H9 (cell line): ENCODE results near the gene IGSF5. TPM values are rescaled to one million over a fixed set of nuclear protein-coding genes. Genes with fewer than 3 reads are reported as not detected.

ENCODE experiments used
- DNase-seq: peaks from one replicate; pipeline ENCODE4 v3.0.0-alpha.2; 2017
- H2AFZ ChIP-seq: one replicate; pipeline ENCODE4 v1.6.1; 2013; ENCODE audit warnings: mild to moderate bottlenecking, low read length, control low read depth, moderate library complexity
- H2AK5ac ChIP-seq: 2 replicates; pipeline ENCODE4 v1.6.1; 2013; ENCODE audit warnings: low read length, control low read depth, mixed read lengths; ENCODE audit not compliant: insufficient read length
- H2BK120ac ChIP-seq: one replicate; pipeline ENCODE4 v1.6.1; 2013; ENCODE audit warnings: low read depth, mild to moderate bottlenecking, low read length, control low read depth, inconsistent platforms; ENCODE audit not compliant: poor library complexity, severe bottlenecking
- H2BK12ac ChIP-seq: 2 replicates; pipeline ENCODE4 v1.6.1; 2013; ENCODE audit warnings: low read length, control low read depth, mixed read lengths, low read depth; ENCODE audit not compliant: insufficient read length
- H2BK15ac ChIP-seq: 2 replicates; pipeline ENCODE4 v1.6.1; 2013; ENCODE audit warnings: low read depth, low read length, control low read depth
- H2BK20ac ChIP-seq: one replicate; pipeline ENCODE4 v1.6.1; 2013; ENCODE audit warnings: low read depth, mild to moderate bottlenecking, low read length, control low read depth, inconsistent platforms; ENCODE audit not compliant: poor library complexity, severe bottlenecking
- H2BK5ac ChIP-seq: 2 replicates; pipeline ENCODE4 v1.6.1; 2013; ENCODE audit warnings: low read length, control low read depth, mixed read lengths; ENCODE audit not compliant: insufficient read length
- H3K14ac ChIP-seq: 2 replicates; pipeline ENCODE4 v1.6.1; 2013; ENCODE audit warnings: low read length, control low read depth; ENCODE audit not compliant: insufficient read depth
- H3K18ac ChIP-seq: 2 replicates; pipeline ENCODE4 v1.6.1; 2013; ENCODE audit warnings: low read depth, mild to moderate bottlenecking, mixed read lengths, low read length, control low read depth; ENCODE audit not compliant: insufficient read length
- H3K23ac ChIP-seq: 2 replicates; pipeline ENCODE4 v1.6.1; 2013; ENCODE audit warnings: low read length, control low read depth, mixed read lengths, low read depth; ENCODE audit not compliant: insufficient read length
- H3K23me2 ChIP-seq: 2 replicates; pipeline ENCODE4 v1.6.1; 2013; ENCODE audit warnings: low read depth, mild to moderate bottlenecking, mixed read lengths, low read length, control low read depth; ENCODE audit not compliant: insufficient read length, poor library complexity, severe bottlenecking
- H3K27ac ChIP-seq: 2 replicates; pipeline ENCODE4 v1.5.1; 2013; ENCODE audit warnings: low read length, control low read depth, mixed read lengths, low read depth; ENCODE audit not compliant: insufficient read length
- H3K27me3 ChIP-seq: 2 replicates; pipeline ENCODE4 v1.6.1; 2013; ENCODE audit warnings: low read length, control low read depth, inconsistent platforms; ENCODE audit not compliant: insufficient read depth
- H3K4ac ChIP-seq: 2 replicates; pipeline ENCODE4 v1.6.1; 2013; ENCODE audit warnings: low read depth, mild to moderate bottlenecking, control low read depth, inconsistent platforms, low read length, moderate library complexity
- H3K4me1 ChIP-seq: 2 replicates; pipeline ENCODE4 v1.6.1; 2013; ENCODE audit warnings: low read length, control low read depth, inconsistent platforms; ENCODE audit not compliant: insufficient read depth
- H3K4me2 ChIP-seq: 2 replicates; pipeline ENCODE4 v1.6.1; 2013; ENCODE audit warnings: low read length, control low read depth, mixed read lengths; ENCODE audit not compliant: insufficient read length, insufficient read depth
- H3K56ac ChIP-seq: 2 replicates; pipeline ENCODE4 v1.6.1; 2013; ENCODE audit warnings: low read depth, mild to moderate bottlenecking, mixed read lengths, low read length, control low read depth; ENCODE audit not compliant: insufficient read length
- H3K79me1 ChIP-seq: 2 replicates; pipeline ENCODE4 v1.6.1; 2013; ENCODE audit warnings: low read depth, mild to moderate bottlenecking, moderate library complexity, low read length, control low read depth, inconsistent platforms; ENCODE audit not compliant: insufficient read depth, poor library complexity, severe bottlenecking
- H3K79me2 ChIP-seq: 2 replicates; pipeline ENCODE4 v1.6.1; 2013; ENCODE audit warnings: low read length, control low read depth, inconsistent platforms; ENCODE audit not compliant: insufficient read depth
- H3K9ac ChIP-seq: 2 replicates; pipeline ENCODE4 v1.6.1; 2013; ENCODE audit warnings: low read length, control low read depth, mixed read lengths; ENCODE audit not compliant: insufficient read length; ENCODE audit errors: extremely low read depth
- H3K9me3 ChIP-seq: one replicate; pipeline ENCODE4 v1.6.1; 2013; ENCODE audit warnings: low read depth, low read length, inconsistent platforms; ENCODE audit not compliant: control insufficient read depth
- H3T11ph ChIP-seq: one replicate; pipeline ENCODE4 v1.6.1; 2013; ENCODE audit warnings: mild to moderate bottlenecking, low read length, control low read depth, inconsistent platforms
- H4K20me1 ChIP-seq: one replicate; pipeline ENCODE4 v1.6.1; 2013; ENCODE audit not compliant: control insufficient read depth, insufficient read length, insufficient read depth
- H4K5ac ChIP-seq: 2 replicates; pipeline ENCODE4 v1.6.1; 2013; ENCODE audit warnings: low read depth, mild to moderate bottlenecking, mixed read lengths, low read length, control low read depth; ENCODE audit not compliant: insufficient read length
- H4K8ac ChIP-seq: replicated peaks from 2 replicates; pipeline ENCODE4 v1.6.1; 2013; ENCODE audit warnings: low read length, control low read depth, mixed read lengths, low read depth; ENCODE audit not compliant: insufficient read length
- H4K91ac ChIP-seq: 2 replicates; pipeline ENCODE4 v1.6.1; 2013; ENCODE audit warnings: low read depth, mild to moderate bottlenecking, moderate library complexity, mixed read lengths, low read length, control low read depth; ENCODE audit not compliant: insufficient read length
- H3K27ac Mint-ChIP-seq, 3 experiments: 2 replicates in 2 of 3; 3 replicates in 1 of 3; pipeline ENCODE4 v1.8.0; 2020 to 2021; ENCODE audit warnings: mixed read lengths in 3 of 3, mild to moderate bottlenecking in 1 of 3, moderate library complexity in 1 of 3
- H3K27me3 Mint-ChIP-seq: 2 replicates; pipeline ENCODE4 v1.8.0; 2021; ENCODE audit warnings: low read depth, mild to moderate bottlenecking, moderate library complexity, mixed read lengths
- H3K36me3 Mint-ChIP-seq, 3 experiments: 2 replicates in 2 of 3; 3 replicates in 1 of 3; pipeline ENCODE4 v1.8.0; 2020 to 2021; ENCODE audit warnings: low read depth in 3 of 3, mixed read lengths in 3 of 3; ENCODE audit not compliant: insufficient read depth in 1 of 3
- H3K4me1 Mint-ChIP-seq, 2 experiments: 2 replicates each; pipeline ENCODE4 v1.8.0; 2020; ENCODE audit warnings: mixed read lengths in 2 of 2
- H3K4me3 Mint-ChIP-seq, 2 experiments: 2 replicates in 1 of 2; 3 replicates in 1 of 2; pipeline ENCODE4 v1.8.0; 2020 to 2021; ENCODE audit warnings: mild to moderate bottlenecking in 2 of 2, mixed read lengths in 2 of 2, moderate library complexity in 1 of 2
- H3K9me3 Mint-ChIP-seq, 2 experiments: 2 replicates in 1 of 2; 3 replicates in 1 of 2; pipeline ENCODE4 v1.8.0; 2020; ENCODE audit warnings: mild to moderate bottlenecking in 2 of 2, mixed read lengths in 2 of 2, moderate library complexity in 1 of 2
- WGBS: extraction: QIAGEN DNeasy Blood & Tissue Kit; methylation state at CpG from one replicate; pipeline ENCODE4 v1.1.7; 2013; ENCODE audit warnings: missing lambda C conversion rate, low lambda C conversion rate, mixed read lengths; ENCODE audit not compliant: insufficient read length; ENCODE audit errors: extremely low coverage; 5-methylcytosine and 5-hydroxymethylcytosine counted together
- total RNA-seq: library from RNA; stranded (reverse); gene quantifications from 2 replicates; pipeline ENCODE4 v1.2.1, GENCODE V29; 2021
- TF ChIP-seq, protein P1 (sequence below): fragments of 200-600 bp; sonication (generic); conservative IDR thresholded peaks from 3 replicates; pipeline ENCODE4 v1.8.0; 2021; ENCODE audit warnings: antibody characterized with exemption, mild to moderate bottlenecking

IGSF5 gene
- total RNA-seq, 1 experiment from 2014 or later = 2.1 TPM

GRCh38 chr21:39700318-39700717 is 44.7 kb upstream of the IGSF5 start:
- Histone ChIP-seq H2BK5ac (no peak overlapping the region), H4K5ac (no peak overlapping the region), H3K9ac (no peak overlapping the region), H3K27ac (no peak overlapping the region), H2BK12ac (no peak overlapping the region), H2AFZ (no peak overlapping the region), H3K79me2 (no peaks in the 10 kb centered on the region), H4K20me1 (no peaks in the 10 kb centered on the region), H2BK15ac (no peak overlapping the region), H3T11ph (no peak overlapping the region), H3K56ac (no peak overlapping the region), H3K9me3 (no peaks in the 10 kb centered on the region), H4K91ac (no peak overlapping the region), H2BK120ac (no peak overlapping the region), H3K4me2 (no peak overlapping the region), H3K4me1 (no peaks in the 10 kb centered on the region), H3K27me3 (no peaks in the 10 kb centered on the region), H4K8ac (no peak overlapping the region), H2BK20ac (no peak overlapping the region), H3K4ac (no peak overlapping the region), H3K79me1 (no peaks in the 10 kb centered on the region), H2AK5ac (no peak overlapping the region), H3K23ac (no peak overlapping the region), H3K14ac (no peak overlapping the region), H3K23me2 (no peaks in the 10 kb centered on the region), H3K18ac (no peak overlapping the region)
- DNase-seq = no peak
- TF ChIP-seq, protein P1, sequence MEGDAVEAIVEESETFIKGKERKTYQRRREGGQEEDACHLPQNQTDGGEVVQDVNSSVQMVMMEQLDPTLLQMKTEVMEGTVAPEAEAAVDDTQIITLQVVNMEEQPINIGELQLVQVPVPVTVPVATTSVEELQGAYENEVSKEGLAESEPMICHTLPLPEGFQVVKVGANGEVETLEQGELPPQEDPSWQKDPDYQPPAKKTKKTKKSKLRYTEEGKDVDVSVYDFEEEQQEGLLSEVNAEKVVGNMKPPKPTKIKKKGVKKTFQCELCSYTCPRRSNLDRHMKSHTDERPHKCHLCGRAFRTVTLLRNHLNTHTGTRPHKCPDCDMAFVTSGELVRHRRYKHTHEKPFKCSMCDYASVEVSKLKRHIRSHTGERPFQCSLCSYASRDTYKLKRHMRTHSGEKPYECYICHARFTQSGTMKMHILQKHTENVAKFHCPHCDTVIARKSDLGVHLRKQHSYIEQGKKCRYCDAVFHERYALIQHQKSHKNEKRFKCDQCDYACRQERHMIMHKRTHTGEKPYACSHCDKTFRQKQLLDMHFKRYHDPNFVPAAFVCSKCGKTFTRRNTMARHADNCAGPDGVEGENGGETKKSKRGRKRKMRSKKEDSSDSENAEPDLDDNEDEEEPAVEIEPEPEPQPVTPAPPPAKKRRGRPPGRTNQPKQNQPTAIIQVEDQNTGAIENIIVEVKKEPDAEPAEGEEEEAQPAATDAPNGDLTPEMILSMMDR = no peak
- H3K4me3 Mint-ChIP-seq = no peak overlapping the region
- peaks cover 20 to 28% (median 28%) of the 10 kb centered on the region in 3 experiments for H3K36me3 Mint-ChIP-seq
- no CpG with 5 or more reads among the region's 2 CpGs for WGBS
- peaks cover 21 to 23% of the 10 kb centered on the region in 2 experiments for H3K9me3 Mint-ChIP-seq
- peaks cover 27 to 29% of the 10 kb centered on the region in 2 experiments for H3K4me1 Mint-ChIP-seq
- H3K27me3 Mint-ChIP-seq = no peaks in the 10 kb centered on the region; the same call in 1 of the 2 replicates
- H3K27ac Mint-ChIP-seq = no peak overlapping the region
